B cell (primary cell): ENCODE results near the gene MAML2.

ENCODE experiments used
- CTCF ChIP-seq: fragments of 200-600 bp; IDR thresholded peaks from one replicate; pipeline ENCODE4 v1.8.0; 2022; ENCODE audit warnings: antibody characterized with exemption, mild to moderate bottlenecking
- EZH2 ChIP-seq: IDR thresholded peaks from 2 replicates; pipeline ENCODE4 v1.6.1; 2012; ENCODE audit warnings: borderline replicate concordance, low read depth, mild to moderate bottlenecking, moderate library complexity, low read length; ENCODE audit not compliant: insufficient read depth, poor library complexity, severe bottlenecking

GRCh38 chr11:96267001-96267495 lies 75.9 kb downstream of the MAML2 start:
- TF ChIP-seq CTCF = no peak
- no peak for TF ChIP-seq EZH2
